Epithelial cell of proximal tubule (primary cell): Measurements from ENCODE around the gene CHGA. TPM values are rescaled to one million over a fixed set of nuclear protein-coding genes. Genes with fewer than 3 reads are reported as not detected.

ENCODE experiments used
- DNase-seq: peaks from one replicate; pipeline ENCODE4 v3.0.0-alpha.2; 2011; ENCODE audit warnings: low read depth
- H3K4me3 ChIP-seq: 2 replicates; pipeline ENCODE4 v1.5.1; 2011; ENCODE audit warnings: low read depth, mild to moderate bottlenecking, low read length
- total RNA-seq: library from RNA; depleted of rRNA; stranded (reverse); fragments of >200 nt; gene quantifications from 2 replicates; pipeline ENCODE4 v1.2.3, GENCODE V29; 2015
- TF ChIP-seq, protein P1 (sequence below): conservative IDR thresholded peaks from 2 replicates; pipeline ENCODE4 v1.5.1; 2012; ENCODE audit warnings: low read depth, mild to moderate bottlenecking, low read length

Gene CHGA
- total RNA-seq, 1 donor from 2014 or later: not detected

DNA sequence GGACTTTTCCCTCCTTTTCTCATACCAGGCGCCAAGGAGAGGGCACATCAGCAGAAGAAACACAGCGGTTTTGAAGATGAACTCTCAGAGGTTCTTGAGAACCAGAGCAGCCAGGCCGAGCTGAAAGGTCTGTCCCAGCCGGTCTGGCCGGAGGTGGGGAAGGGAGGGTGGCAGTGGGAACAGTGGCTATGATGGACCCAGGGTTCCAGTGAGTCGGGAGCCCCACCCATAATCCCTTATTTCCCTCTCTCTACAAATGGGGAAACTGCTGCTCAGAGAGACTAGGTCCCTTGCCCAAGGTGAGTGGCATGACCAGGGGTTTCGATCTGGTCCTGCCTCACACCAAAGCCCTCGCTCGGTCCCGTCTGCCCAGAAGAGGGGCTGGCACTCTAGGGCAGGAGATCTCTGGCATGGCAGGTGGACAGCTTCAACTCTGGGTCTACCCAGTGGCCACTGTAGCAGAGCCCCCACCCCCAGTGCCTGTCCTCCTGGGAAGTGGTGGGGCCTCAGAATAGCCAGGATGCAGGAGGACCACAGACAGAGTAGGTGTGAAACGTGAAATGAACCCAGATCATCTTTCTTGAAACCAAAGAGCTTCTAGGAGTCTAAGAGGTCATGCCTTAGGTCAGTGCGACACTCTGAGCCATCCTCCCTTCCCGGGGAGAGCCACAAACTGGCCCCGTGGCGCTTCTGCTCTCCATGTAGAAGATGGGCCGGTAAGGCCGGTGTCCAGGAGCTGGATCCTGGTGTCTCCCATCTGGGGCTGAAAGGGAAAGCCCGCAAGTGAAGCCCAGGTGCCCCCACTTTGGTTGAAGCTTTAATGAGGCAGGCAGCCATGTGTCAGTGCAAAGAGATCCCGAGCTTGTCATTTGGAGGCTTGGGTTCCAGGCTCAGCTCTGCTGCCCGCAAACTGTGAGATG lies 7.0 kb downstream of the CHGA start:
- DNase-seq: no peak
- TF ChIP-seq, protein P1, sequence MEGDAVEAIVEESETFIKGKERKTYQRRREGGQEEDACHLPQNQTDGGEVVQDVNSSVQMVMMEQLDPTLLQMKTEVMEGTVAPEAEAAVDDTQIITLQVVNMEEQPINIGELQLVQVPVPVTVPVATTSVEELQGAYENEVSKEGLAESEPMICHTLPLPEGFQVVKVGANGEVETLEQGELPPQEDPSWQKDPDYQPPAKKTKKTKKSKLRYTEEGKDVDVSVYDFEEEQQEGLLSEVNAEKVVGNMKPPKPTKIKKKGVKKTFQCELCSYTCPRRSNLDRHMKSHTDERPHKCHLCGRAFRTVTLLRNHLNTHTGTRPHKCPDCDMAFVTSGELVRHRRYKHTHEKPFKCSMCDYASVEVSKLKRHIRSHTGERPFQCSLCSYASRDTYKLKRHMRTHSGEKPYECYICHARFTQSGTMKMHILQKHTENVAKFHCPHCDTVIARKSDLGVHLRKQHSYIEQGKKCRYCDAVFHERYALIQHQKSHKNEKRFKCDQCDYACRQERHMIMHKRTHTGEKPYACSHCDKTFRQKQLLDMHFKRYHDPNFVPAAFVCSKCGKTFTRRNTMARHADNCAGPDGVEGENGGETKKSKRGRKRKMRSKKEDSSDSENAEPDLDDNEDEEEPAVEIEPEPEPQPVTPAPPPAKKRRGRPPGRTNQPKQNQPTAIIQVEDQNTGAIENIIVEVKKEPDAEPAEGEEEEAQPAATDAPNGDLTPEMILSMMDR: no peak
- no peak overlapping the region for H3K4me3 ChIP-seq

DNA sequence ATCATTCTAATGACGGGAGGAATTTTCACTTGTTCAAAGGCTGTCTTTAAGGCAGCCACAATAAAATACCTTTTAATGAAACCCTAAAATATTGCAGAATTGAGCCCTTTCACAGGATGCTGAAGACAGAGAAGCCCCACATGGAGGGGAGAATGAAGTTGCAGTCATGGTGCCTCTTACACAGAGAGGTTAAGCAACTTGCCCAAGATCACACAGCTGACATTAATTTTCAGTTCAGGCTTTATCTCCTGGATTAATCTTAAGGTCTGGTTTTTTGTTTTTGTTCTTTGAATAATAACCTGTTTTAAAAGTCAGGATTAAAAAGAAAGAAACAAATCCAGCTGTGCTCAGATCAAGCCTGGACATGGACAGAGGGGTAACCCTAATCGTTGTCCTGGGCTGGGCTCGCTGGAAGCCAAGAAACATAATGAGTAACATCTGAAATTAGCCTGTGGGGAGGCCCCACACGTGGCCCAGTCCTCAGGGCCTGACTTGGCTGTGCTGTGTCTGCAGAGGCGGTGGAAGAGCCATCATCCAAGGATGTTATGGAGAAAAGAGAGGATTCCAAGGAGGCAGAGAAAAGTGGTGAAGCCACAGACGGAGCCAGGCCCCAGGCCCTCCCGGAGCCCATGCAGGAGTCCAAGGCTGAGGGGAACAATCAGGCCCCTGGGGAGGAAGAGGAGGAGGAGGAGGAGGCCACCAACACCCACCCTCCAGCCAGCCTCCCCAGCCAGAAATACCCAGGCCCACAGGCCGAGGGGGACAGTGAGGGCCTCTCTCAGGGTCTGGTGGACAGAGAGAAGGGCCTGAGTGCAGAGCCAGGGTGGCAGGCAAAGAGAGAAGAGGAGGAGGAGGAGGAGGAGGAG lies 8.0 kb downstream of the CHGA start:
- no peak overlapping the region for H3K4me3 ChIP-seq
- TF ChIP-seq, protein P1: no peak
- no peak for DNase-seq

DNA sequence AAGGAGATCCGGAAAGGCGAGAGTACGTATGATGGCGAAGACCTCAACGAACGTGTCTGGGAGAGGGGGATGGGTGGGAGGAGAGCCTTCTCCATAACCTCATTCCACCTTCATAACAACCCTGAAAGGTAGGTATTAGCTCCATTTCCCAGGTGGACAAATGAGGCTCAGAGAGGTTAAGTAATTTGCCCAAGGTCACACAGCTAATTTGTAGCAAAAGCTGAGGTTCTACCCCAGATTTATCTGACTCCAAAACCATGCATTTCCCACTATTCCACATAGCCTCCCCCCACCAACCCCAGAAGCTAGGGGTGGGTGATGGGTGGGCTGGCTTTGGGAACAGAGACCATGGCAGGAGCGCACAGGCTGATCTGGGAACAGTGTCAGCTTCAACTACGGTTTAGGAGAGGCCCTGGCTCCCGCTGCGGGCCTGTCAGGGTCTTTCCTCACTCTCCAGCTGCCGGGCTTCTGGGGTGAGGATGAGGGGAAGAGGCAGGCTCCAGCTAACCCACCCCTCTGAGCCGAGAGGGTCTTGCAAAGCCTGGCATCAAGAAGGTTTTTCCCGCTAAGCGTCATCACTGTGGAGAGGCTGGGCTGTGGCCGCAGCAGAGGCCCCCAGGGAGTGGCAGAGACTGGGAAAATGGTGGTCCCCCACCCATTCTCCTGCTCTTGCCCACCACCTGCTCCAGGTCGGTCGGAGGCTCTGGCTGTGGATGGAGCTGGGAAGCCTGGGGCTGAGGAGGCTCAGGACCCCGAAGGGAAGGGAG lies 8.9 kb downstream of the CHGA start:
- H3K4me3 ChIP-seq: no peak overlapping the region
- no peak for DNase-seq
- TF ChIP-seq, protein P1: no peak

DNA sequence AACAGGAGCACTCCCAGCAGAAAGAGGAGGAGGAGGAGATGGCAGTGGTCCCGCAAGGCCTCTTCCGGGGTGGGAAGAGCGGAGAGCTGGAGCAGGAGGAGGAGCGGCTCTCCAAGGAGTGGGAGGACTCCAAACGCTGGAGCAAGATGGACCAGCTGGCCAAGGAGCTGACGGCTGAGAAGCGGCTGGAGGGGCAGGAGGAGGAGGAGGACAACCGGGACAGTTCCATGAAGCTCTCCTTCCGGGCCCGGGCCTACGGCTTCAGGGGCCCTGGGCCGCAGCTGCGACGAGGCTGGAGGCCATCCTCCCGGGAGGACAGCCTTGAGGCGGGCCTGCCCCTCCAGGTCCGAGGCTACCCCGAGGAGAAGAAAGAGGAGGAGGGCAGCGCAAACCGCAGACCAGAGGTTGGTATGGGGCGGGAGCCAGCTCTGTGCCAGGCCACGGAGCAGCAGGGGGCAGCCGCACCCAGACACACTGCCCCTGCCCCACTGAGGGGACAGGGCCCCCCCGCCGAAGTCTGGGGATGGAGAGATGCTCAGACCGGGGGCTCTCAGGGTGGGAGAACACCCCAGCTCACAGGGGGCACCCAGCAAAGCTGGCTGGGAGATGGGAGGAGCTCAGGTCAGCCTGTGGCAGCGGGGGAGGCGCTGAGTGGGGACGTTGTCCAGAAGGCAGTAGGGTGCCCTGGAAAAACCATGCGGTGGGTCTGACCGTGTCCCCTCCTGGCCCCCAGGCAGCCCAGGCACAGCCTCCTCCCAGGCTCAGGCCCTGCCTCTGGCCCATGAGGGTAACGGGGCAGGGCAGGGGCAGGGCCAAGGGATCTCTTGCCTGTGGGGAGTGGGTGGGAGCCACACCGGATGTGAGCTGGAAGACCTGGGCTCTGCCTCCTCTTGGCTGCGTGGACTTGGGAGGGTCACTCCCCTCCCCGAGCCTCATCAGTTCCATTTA lies 9.8 kb downstream of the CHGA start:
- no peak for DNase-seq
- TF ChIP-seq, protein P1: no peak
- no peak overlapping the region for H3K4me3 ChIP-seq

DNA sequence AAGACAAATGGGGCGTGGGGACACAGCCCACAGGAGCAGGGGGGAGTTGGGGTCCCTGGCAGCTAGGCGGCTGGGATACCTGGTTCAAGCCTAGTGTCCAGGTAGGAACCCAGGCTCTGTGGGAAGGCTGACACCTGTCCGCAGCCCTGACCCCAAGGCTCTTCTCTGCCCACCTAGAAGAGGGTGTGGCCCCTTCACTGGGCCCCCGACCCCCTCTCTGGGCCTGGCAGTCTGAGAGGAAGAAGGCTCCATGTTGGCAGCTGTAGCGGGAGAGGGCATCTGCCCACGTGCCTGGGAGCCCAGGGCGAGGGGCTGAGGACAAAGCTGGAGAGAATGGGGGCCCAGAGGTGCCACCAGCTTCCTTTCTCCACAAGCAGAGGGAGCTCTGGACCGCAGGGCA lies 10.5 kb downstream of the CHGA start:
- TF ChIP-seq, protein P1: no peak
- H3K4me3 ChIP-seq: no peak overlapping the region
- no peak for DNase-seq
